Thoracic aorta (tissue), 2 donors: ENCODE results near the gene TENM4. TPM values are rescaled to one million over a fixed set of nuclear protein-coding genes. Genes with fewer than 3 reads are reported as not detected.

ENCODE experiments used
- ATAC-seq: fragments of 150-250 bp; one replicate; pipeline ENCODE4 v1.8.0; 2017; ENCODE audit warnings: low read depth; ENCODE audit not compliant: insufficient number of reproducible peaks, low FRiP score
- DNase-seq: peaks from one replicate; pipeline ENCODE4 v3.0.0-alpha.2; 2020; ENCODE audit warnings: low spot score
- H3K27ac ChIP-seq, 2 donors: fragments of 200-600 bp; sonication (generic); 1 replicate in 1 of 2; 2 replicates in 1 of 2; pipeline ENCODE4 v1.5.1; 2016; ENCODE audit warnings: mild to moderate bottlenecking in 2 of 2, moderate library complexity in 2 of 2
- H3K27me3 ChIP-seq: fragments of 200-600 bp; sonication (generic); replicated peaks from 2 replicates; pipeline ENCODE4 v1.6.0; 2016; ENCODE audit warnings: mild to moderate bottlenecking; ENCODE audit not compliant: insufficient read depth
- H3K36me3 ChIP-seq: fragments of 200-600 bp; sonication (generic); one replicate; pipeline ENCODE4 v1.5.1; 2016
- H3K4me1 ChIP-seq, 2 donors: fragments of 200-600 bp; sonication (generic); 1 replicate in 1 of 2; 2 replicates in 1 of 2; pipeline versions ENCODE4 v1.5.1 to v1.6.0; 2016; ENCODE audit warnings: low read depth in 2 of 2, mild to moderate bottlenecking in 1 of 2; ENCODE audit not compliant: control insufficient read depth in 1 of 2
- H3K4me3 ChIP-seq: fragments of 200-600 bp; sonication (generic); 2 replicates; pipeline ENCODE4 v1.5.1; 2016; ENCODE audit warnings: mild to moderate bottlenecking
- H3K9me3 ChIP-seq: fragments of 200-600 bp; sonication (generic); 2 replicates; pipeline ENCODE4 v1.5.1; 2016
- total RNA-seq, 2 donors: library from RNA; depleted of rRNA; stranded (reverse); fragments of >200 nt; gene quantifications; one replicate each; pipeline versions ENCODE4 v1.1.0 to v1.2.3, GENCODE V29; 2016
- TF ChIP-seq, protein P1 (sequence below): fragments of 200-600 bp; sonication (generic); IDR thresholded peaks from one replicate; pipeline ENCODE4 v1.5.1; 2019; ENCODE audit warnings: antibody characterized with exemption

The TENM4 gene
- total RNA-seq, 2 donors from 2014 or later, result 6.1 to 13.3 TPM

DNA sequence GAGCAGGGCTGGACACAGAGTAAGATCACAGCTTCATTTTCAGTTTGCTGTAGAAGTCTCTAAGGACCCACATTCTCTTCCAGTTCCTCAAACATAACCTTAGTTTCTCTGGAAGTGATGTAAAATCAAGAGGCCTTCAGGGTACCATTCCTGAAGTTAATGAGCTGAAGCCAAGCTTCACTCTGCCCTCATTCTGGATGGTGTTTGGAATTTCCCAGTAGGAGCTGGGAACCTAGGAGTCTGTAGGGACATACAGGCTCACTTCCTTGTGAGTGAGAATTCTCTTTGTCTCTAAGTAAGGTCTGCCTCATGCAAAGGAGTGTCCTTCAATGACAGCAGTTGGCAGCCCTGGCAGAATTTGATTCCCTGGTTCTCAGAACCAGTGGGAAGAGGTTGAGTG is 723.8 kb downstream of the TENM4 start:
- no peaks in the 10 kb centered on the region for H3K4me1 ChIP-seq
- no peak for DNase-seq
- H3K27ac ChIP-seq, result no peak overlapping the region
- no peaks in the 10 kb centered on the region for H3K9me3 ChIP-seq
- no peaks in the 10 kb centered on the region for H3K36me3 ChIP-seq
- H3K27me3 ChIP-seq, result no peaks in the 10 kb centered on the region
- TF ChIP-seq, protein P1, sequence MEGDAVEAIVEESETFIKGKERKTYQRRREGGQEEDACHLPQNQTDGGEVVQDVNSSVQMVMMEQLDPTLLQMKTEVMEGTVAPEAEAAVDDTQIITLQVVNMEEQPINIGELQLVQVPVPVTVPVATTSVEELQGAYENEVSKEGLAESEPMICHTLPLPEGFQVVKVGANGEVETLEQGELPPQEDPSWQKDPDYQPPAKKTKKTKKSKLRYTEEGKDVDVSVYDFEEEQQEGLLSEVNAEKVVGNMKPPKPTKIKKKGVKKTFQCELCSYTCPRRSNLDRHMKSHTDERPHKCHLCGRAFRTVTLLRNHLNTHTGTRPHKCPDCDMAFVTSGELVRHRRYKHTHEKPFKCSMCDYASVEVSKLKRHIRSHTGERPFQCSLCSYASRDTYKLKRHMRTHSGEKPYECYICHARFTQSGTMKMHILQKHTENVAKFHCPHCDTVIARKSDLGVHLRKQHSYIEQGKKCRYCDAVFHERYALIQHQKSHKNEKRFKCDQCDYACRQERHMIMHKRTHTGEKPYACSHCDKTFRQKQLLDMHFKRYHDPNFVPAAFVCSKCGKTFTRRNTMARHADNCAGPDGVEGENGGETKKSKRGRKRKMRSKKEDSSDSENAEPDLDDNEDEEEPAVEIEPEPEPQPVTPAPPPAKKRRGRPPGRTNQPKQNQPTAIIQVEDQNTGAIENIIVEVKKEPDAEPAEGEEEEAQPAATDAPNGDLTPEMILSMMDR, result no peak
- no peak for ATAC-seq
- H3K4me3 ChIP-seq, result no peak overlapping the region

DNA sequence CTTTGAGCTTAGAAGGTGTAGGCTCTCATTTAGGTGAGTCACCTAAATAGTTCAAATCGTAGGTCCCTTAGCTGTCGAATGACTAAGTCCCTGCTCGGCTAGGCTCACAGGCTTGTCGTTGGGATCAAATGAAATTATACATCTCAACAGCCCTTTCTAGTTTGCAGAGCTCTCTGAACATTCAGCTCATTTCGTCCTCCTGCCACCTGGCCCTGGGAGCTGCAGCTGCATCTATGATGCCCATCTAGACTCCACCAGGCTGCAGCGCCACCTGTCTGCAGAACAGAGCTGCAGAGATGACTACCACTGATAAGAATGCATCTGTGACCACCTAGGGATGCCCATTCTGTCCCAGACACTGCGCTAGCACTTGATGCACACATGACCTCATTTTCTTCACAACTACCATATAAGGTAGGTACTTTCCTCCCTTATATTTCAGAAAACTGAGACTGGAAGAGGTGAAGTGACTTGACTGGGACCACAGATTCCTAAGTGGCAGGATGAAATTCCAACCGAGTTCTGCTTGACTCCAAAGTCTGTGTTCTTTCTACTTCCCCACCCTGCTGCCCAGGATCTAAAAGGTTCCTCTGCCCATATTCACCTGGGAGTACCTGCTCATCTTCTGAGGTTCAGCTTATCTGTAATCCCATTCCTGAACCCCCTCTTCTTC is 725.1 kb downstream of the TENM4 start:
- Histone ChIP-seq H3K36me3 (no peaks in the 10 kb centered on the region), H3K27ac (no peak overlapping the region), H3K4me3 (no peak overlapping the region), H3K4me1 (no peaks in the 10 kb centered on the region), H3K9me3 (no peaks in the 10 kb centered on the region), H3K27me3 (no peaks in the 10 kb centered on the region)
- DNase-seq (peak; percentile 15), ATAC-seq (peak; percentile 65)
- TF ChIP-seq, protein P1, result peak; percentile 84

DNA sequence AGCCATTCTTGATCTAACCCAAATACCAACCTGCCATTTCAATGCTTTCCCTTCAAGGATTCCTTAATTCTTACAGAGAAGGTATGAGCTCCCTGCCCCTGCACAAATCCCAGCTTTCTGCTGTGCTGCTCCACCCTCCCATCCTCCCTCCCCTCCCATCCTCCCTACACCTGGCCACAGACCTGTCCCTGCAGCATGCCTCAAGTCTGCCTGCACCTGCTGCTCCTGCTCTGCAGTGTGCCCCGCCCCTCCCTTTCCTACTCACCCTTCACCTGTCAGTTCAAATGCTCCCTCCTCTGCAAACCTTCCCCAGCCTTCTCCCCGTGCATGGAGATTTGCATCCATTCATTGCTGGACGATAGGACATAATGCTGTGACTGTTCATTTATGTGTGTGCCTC is 726.3 kb downstream of the TENM4 start:
- H3K4me3 ChIP-seq, result no peak overlapping the region
- H3K9me3 ChIP-seq, result no peaks in the 10 kb centered on the region
- no peak for ATAC-seq
- no peaks in the 10 kb centered on the region for H3K4me1 ChIP-seq
- DNase-seq, result no peak
- no peaks in the 10 kb centered on the region for H3K36me3 ChIP-seq
- no peak overlapping the region for H3K27ac ChIP-seq
- no peaks in the 10 kb centered on the region for H3K27me3 ChIP-seq
- TF ChIP-seq, protein P1, result no peak

DNA sequence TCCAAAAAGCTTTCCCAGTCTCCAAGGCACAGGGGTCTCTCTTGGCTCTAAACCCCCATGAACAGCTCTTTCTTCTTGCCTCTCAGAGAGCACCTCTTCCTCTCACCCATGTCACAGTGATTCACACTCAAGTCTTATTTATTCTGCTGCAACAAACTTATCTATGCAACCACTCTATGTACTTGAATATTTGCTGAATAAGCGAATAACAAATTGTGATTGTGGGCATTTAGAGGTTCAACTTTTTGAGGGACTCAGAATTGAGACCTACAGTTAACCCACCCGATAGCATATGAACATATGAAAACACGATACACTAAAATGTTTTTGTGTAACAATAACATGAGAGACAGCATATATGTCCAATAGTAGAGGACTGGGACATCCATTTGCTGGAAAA is 729.1 kb downstream of the TENM4 start:
- Histone ChIP-seq H3K27ac (no peak overlapping the region), H3K4me3 (no peak overlapping the region), H3K27me3 (no peaks in the 10 kb centered on the region), H3K36me3 (no peaks in the 10 kb centered on the region), H3K4me1 (no peaks in the 10 kb centered on the region), H3K9me3 (no peaks in the 10 kb centered on the region)
- TF ChIP-seq, protein P1, result no peak
- ATAC-seq (no peak), DNase-seq (no peak)

DNA sequence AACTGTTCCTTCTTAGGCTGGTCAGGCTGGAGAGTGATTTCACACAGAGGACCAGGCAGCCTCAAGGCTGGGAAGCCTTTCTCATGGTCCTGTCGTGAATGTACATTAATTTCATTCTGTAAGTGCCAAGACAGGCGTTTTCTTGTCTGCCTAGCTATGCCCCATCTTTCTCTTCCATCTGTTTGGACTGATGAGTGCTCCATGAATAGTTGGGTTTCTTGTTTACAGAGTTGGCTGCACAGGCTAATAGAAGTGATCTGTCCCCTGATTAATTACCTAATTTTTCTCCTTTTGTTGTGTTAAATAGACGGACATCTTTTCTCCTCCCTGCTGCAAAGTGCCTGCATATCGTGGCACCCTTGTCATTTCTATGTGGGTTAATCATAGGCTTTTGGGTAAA is 730.4 kb downstream of the TENM4 start:
- Histone ChIP-seq H3K27me3 (no peaks in the 10 kb centered on the region), H3K27ac (no peak overlapping the region), H3K9me3 (no peaks in the 10 kb centered on the region), H3K4me3 (no peak overlapping the region), H3K4me1 (no peaks in the 10 kb centered on the region), H3K36me3 (no peaks in the 10 kb centered on the region)
- DNase-seq (no peak), ATAC-seq (no peak)
- TF ChIP-seq, protein P1, result no peak
